ENCODE data around the gene LCA5L.

Gene LCA5L

GRCh38 chr21:39445321-39446269 lies at the start of gene LCA5L:
LCA5L (minus strand) TSS chr21:39445778; CDS start chr21:39428493, 17,285 bp downstream.
- DNase-seq (ENCODE audit: low spot score) = peak; percentile 89

- no peak for DNase-seq (ENCODE audit: low spot score)
These were observed 43.9 kb upstream of the LCA5L start for GRCh38 chr21:39489380-39489924.

- no peak for DNase-seq (ENCODE audit: low spot score)
These were observed 39.2 kb upstream of the LCA5L start for GRCh38 chr21:39484711-39485276.

- no peak for DNase-seq (ENCODE audit: low spot score)
These were observed 38.3 kb upstream of the LCA5L start for GRCh38 chr21:39483917-39484316.

- no peak for DNase-seq (ENCODE audit: low spot score)
These were observed 36.3 kb upstream of the LCA5L start for GRCh38 chr21:39481886-39482285.

GRCh38 chr21:39480271-39480670 lies 34.7 kb upstream of the LCA5L start:
- DNase-seq (ENCODE audit: low spot score) = no peak

GRCh38 chr21:39479814-39480182 lies 34.2 kb upstream of the LCA5L start:
- DNase-seq (ENCODE audit: low spot score) = no peak

GRCh38 chr21:39479164-39479813 lies 33.7 kb upstream of the LCA5L start:
- no peak for DNase-seq (ENCODE audit: low spot score)

- DNase-seq (ENCODE audit: low spot score) = no peak
These were observed 29.0 kb upstream of the LCA5L start for GRCh38 chr21:39474611-39475010.

GRCh38 chr21:39472786-39473185 lies 27.2 kb upstream of the LCA5L start:
- no peak for DNase-seq (ENCODE audit: low spot score)

- DNase-seq (ENCODE audit: low spot score) = no peak
These were observed 26.0 kb upstream of the LCA5L start for GRCh38 chr21:39471598-39471997.

GRCh38 chr21:39468559-39468958 lies 23.0 kb upstream of the LCA5L start:
- no peak for DNase-seq (ENCODE audit: low spot score)

- DNase-seq (ENCODE audit: low spot score) = no peak
These were observed 22.2 kb upstream of the LCA5L start for GRCh38 chr21:39467746-39468145.

GRCh38 chr21:39466584-39466983 lies 21.0 kb upstream of the LCA5L start:
- DNase-seq (ENCODE audit: low spot score) = no peak

- no peak for DNase-seq (ENCODE audit: low spot score)
These were observed 17.7 kb upstream of the LCA5L start for GRCh38 chr21:39463308-39463707.

GRCh38 chr21:39461419-39461818 lies 15.8 kb upstream of the LCA5L start:
- DNase-seq (ENCODE audit: low spot score) = no peak

GRCh38 chr21:39456665-39457064 lies 11.1 kb upstream of the LCA5L start:
- DNase-seq (ENCODE audit: low spot score) = no peak

GRCh38 chr21:39454949-39455668 lies 9.5 kb upstream of the LCA5L start:
- DNase-seq (ENCODE audit: low spot score) = no peak

GRCh38 chr21:39453571-39454179 lies 8.1 kb upstream of the LCA5L start:
- DNase-seq (ENCODE audit: low spot score) = no peak

GRCh38 chr21:39452970-39453342 lies 7.4 kb upstream of the LCA5L start:
- DNase-seq (ENCODE audit: low spot score) = no peak

GRCh38 chr21:39452207-39452969 lies 6.8 kb upstream of the LCA5L start:
- DNase-seq (ENCODE audit: low spot score) = no peak
